GM12878 (cell line): ENCODE results near the gene C1orf53. TPM values are rescaled to one million over a fixed set of nuclear protein-coding genes. Genes with fewer than 3 reads are reported as not detected.

Experiments
- ATAC-seq: fragments of 200-7000 bp; cut with Tn5 transposase; 3 replicates; pipeline ENCODE4 v1.9.1; 2020; ENCODE audit warnings: mild to moderate bottlenecking, moderate library complexity
- BruUV-seq: library from RNA; stranded (reverse); fragments of 400-500 nt; replicated peaks from 2 replicates; lab custom pipeline; 2021; lab: Mats Ljungman, UMichigan
- CTCF ChIA-PET: fragments of 300-600 bp; sonication (Branson Sonifier 250); formaldehyde crosslinking; extraction: SDS; loops from one replicate; lab custom pipeline; 2021; ENCODE audit warnings: inconsistent platforms; lab: Yijun Ruan, JAX
- POLR2A ChIA-PET: fragments of 350-600 bp; formaldehyde crosslinking; extraction: SDS; loops from one replicate; lab custom pipeline; 2021; ENCODE audit warnings: inconsistent platforms; lab: Charles Lee
- RAD21 ChIA-PET: fragments of 300-600 bp; sonication (Branson Sonifier 250); formaldehyde crosslinking; loops from one replicate; lab custom pipeline; 2023; ENCODE audit warnings: antibody characterized with exemption; ENCODE audit not compliant: unreplicated experiment; lab: Charles Lee
- SMC1A ChIA-PET: fragments of 300-600 bp; sonication (Branson Sonifier 250); formaldehyde crosslinking; loops from one replicate; lab custom pipeline; 2023; ENCODE audit not compliant: unreplicated experiment, uncharacterized antibody; lab: Charles Lee
- DNase-seq: peaks from one replicate; pipeline ENCODE4 v3.0.0-alpha.2; 2011; ENCODE audit warnings: low read depth, low spot score
- FAIRE-seq: peaks from 3 replicates; lab custom pipeline; 2011; peaks lifted over from hg19 to GRCh38; lab: Jason Lieb, UNC
- H2AFZ ChIP-seq: 2 replicates; pipeline ENCODE4 v1.6.0; 2011; ENCODE audit warnings: low read depth, low read length, control low read depth; ENCODE audit not compliant: control insufficient read depth
- H3K27ac ChIP-seq: 2 replicates; pipeline ENCODE4 v1.5.1; 2011; ENCODE audit warnings: control low read depth; ENCODE audit not compliant: control insufficient read depth, insufficient read depth
- H3K27me3 ChIP-seq, 2 experiments: replicated peaks in 1 of 2; 2 replicates each; pipeline versions ENCODE4 v1.6.0 to v1.6.1; 2011; ENCODE audit warnings: low read length in 1 of 2; ENCODE audit not compliant: control insufficient read depth in 2 of 2, insufficient read depth in 2 of 2
- H3K36me3 ChIP-seq, 2 experiments: 2 replicates each; pipeline ENCODE4 v1.5.1; 2011; ENCODE audit warnings: low read length in 1 of 2; ENCODE audit not compliant: control insufficient read depth in 2 of 2, insufficient read depth in 2 of 2
- H3K4me1 ChIP-seq: 2 replicates; pipeline ENCODE4 v1.6.1; 2011; ENCODE audit warnings: mild to moderate bottlenecking, low read length, moderate library complexity, mixed read lengths; ENCODE audit not compliant: control insufficient read depth, insufficient read depth
- H3K4me2 ChIP-seq: 2 replicates; pipeline ENCODE4 v1.6.0; 2011; ENCODE audit warnings: control low read depth; ENCODE audit not compliant: control insufficient read depth, insufficient read depth
- H3K4me3 ChIP-seq: fragments of 200-600 bp; sonication (generic); 2 replicates; pipeline ENCODE4 v1.5.1; 2016
- H3K79me2 ChIP-seq: 2 replicates; pipeline ENCODE4 v1.6.0; 2011; ENCODE audit warnings: low read length; ENCODE audit not compliant: control insufficient read depth, insufficient read depth
- H3K9ac ChIP-seq: 2 replicates; pipeline ENCODE4 v1.8.0; 2011; ENCODE audit warnings: low read length, control low read depth, mixed read lengths; ENCODE audit not compliant: control insufficient read depth, insufficient read depth
- H3K9me3 ChIP-seq: replicated peaks from 3 replicates; pipeline ENCODE4 v1.5.1; 2011; ENCODE audit warnings: mild to moderate bottlenecking, low read length; ENCODE audit not compliant: control insufficient read depth, insufficient read depth
- H4K20me1 ChIP-seq: 2 replicates; pipeline ENCODE4 v1.6.0; 2011; ENCODE audit not compliant: control insufficient read depth, insufficient read depth
- BHLHE40 ChIP-seq, 2 experiments: fragments of 450-650 bp in 1 of 2; IDR thresholded peaks; 2 replicates each; pipeline ENCODE4 v1.6.1; 2011 to 2017; ENCODE audit warnings: low read depth in 2 of 2, borderline replicate concordance in 1 of 2, improper control_type of control experiment in 1 of 2, low read length in 1 of 2, mild to moderate bottlenecking in 1 of 2
- CBFB ChIP-seq: IDR thresholded peaks from 2 replicates; pipeline ENCODE4 v1.6.1; 2016; ENCODE audit warnings: antibody characterized with exemption, low read depth
- EZH2 ChIP-seq: IDR thresholded peaks from 2 replicates; pipeline ENCODE4 v1.6.1; 2012; ENCODE audit warnings: low read depth, mild to moderate bottlenecking, control low read depth, inconsistent platforms, low read length, borderline replicate concordance; ENCODE audit not compliant: control insufficient read depth
- FOS ChIP-seq: IDR thresholded peaks from 3 replicates; pipeline ENCODE4 v1.6.1; 2011; ENCODE audit warnings: borderline replicate concordance; ENCODE audit not compliant: insufficient read length; ENCODE audit errors: extremely low read depth
- NR2C2 ChIP-seq: IDR thresholded peaks from 2 replicates; pipeline ENCODE4 v1.6.1; 2011; ENCODE audit warnings: borderline replicate concordance, low read depth; ENCODE audit not compliant: control insufficient read depth, insufficient read length
- SUZ12 ChIP-seq: fragments of 200-600 bp; sonication (generic); IDR thresholded peaks from one replicate; pipeline ENCODE4 v1.6.1; 2018; ENCODE audit warnings: antibody characterized with exemption, mild to moderate bottlenecking; ENCODE audit not compliant: unreplicated experiment
- ZBED1 ChIP-seq: IDR thresholded peaks from 2 replicates; pipeline ENCODE4 v1.6.1; 2016; ENCODE audit warnings: borderline replicate concordance
- WGBS: methylation state at CpG from one replicate; pipeline ENCODE4 v1.1.6; 2016; ENCODE audit warnings: low lambda C conversion rate; ENCODE audit not compliant: insufficient replicate concordance, insufficient coverage; ENCODE audit errors: missing lambda C conversion rate; 5-methylcytosine and 5-hydroxymethylcytosine counted together
- in situ Hi-C: fragments of 300-500 bp; cut with MboI; formaldehyde crosslinking; loops from 9 replicates; pipeline ENCODE4 v1.14.3; 2018; ENCODE audit warnings: mixed read lengths
- intact Hi-C: fragments of 100-400 bp; cut with micrococcal nuclease; formaldehyde crosslinking; loops from one replicate; pipeline ENCODE4 v1.14.2; 2022; ENCODE audit not compliant: unreplicated experiment
- polyA plus RNA-seq, 11 experiments: library from polyadenylated mRNA; depleted of rRNA in 4 of 11; unstranded in 6 of 11; stranded (reverse) in 5 of 11; fragments of >200 nt; fragmentation: Nextera tagmentation in 4 of 11; fragmentation: Illumina TruSeq in 1 of 11; extraction: Ambion mirVana in 4 of 11; extraction: Trizol in 1 of 11; gene quantifications; 1 replicate in 1 of 11; 2 replicates in 10 of 11; pipeline versions ENCODE4 v1.2.1 to v1.2.3, GENCODE V29; 2011 to 2016; ENCODE audit warnings: inconsistent platforms in 2 of 11, missing spikeins in 2 of 11, low read depth in 1 of 11
- total RNA-seq, 4 experiments: library from RNA; depleted of rRNA in 3 of 4; stranded (reverse); fragments of >200 nt in 3 of 4; fragmentation: Illumina TruSeq in 1 of 4; extraction: Trizol in 1 of 4; gene quantifications; 2 replicates each; pipeline versions ENCODE4 v1.2.1 to v1.2.3, GENCODE V29; 2013 to 2021
- TF ChIP-seq, protein P1 (sequence below): fragments of 450-650 bp; IDR thresholded peaks from 2 replicates; pipeline ENCODE4 v1.6.1; 2017; ENCODE audit warnings: mild to moderate bottlenecking, low read depth, inconsistent platforms; ENCODE audit not compliant: poor library complexity, severe bottlenecking

The C1orf53 gene
- total and polyA plus RNA-seq, 10 of the 15 experiments (the other 5 are each of a cell fraction or from before 2014, with no cell fraction given) = 0.31 to 5.4 (median 0.59) TPM

DNA sequence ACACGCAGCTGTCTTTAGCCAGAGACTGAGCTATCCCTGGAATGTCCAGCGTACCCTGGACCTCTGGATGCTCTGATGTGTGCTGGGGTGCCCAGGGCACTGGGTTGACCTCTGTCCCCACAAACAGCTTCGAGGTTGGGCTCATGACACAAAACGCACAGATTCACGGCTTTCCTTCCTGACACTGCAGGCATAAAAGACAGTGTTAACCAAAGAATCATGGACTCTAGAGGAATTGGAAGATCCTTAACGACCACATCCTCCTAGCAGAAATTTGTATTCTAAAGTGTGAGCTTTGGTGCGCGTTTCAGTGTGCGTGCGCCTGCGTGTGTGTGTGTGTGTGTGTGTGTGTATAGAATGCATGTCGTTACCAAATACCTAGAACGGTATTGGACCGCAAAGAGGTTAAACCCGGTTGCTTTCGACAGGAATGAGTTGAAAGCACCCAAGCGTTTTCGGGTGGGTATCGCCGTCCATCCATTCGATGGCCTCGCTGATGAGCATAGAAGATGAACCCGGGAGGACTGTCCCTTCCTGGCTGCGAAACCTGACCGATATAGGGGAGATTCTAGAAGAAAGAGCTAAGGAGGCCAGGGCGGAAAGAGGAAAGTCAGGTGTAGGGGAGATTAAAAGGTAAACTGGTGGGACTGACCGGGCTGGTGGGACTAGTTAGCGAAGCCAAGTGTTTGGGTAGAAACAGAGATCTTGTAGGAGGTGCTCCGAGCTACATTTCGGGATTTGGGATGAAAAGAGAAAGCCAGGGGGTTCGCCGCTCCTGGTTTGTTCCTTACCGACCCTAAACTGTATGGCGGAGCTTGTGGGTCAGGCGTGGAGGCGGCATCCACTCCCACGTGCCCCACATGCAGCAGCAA lies 7.9 kb downstream of the C1orf53 start:
- TF ChIP-seq BHLHE40 (IDR thresholded peaks at IDR 0.05; ENCODE audit: borderline replicate concordance in 1 of 2, low read depth in 2 of 2, low read length in 1 of 2) (no peak), FOS (no peak), CBFB (no peak), ZBED1 (no peak), NR2C2 (no peak), EZH2 (no peak), SUZ12 (peak; percentile 37)
- TF ChIP-seq, protein P1, sequence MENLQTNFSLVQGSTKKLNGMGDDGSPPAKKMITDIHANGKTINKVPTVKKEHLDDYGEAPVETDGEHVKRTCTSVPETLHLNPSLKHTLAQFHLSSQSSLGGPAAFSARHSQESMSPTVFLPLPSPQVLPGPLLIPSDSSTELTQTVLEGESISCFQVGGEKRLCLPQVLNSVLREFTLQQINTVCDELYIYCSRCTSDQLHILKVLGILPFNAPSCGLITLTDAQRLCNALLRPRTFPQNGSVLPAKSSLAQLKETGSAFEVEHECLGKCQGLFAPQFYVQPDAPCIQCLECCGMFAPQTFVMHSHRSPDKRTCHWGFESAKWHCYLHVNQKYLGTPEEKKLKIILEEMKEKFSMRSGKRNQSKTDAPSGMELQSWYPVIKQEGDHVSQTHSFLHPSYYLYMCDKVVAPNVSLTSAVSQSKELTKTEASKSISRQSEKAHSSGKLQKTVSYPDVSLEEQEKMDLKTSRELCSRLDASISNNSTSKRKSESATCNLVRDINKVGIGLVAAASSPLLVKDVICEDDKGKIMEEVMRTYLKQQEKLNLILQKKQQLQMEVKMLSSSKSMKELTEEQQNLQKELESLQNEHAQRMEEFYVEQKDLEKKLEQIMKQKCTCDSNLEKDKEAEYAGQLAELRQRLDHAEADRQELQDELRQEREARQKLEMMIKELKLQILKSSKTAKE = no peak
- ATAC-seq (no peak), FAIRE-seq (no peak), DNase-seq (no peak)
- ChIA-PET SMC1A (no interaction called here), CTCF (no interaction called here), RAD21 (no interaction called here), POLR2A (interaction anchor here (0.5 to 0.6 kb wide), 2 partner anchors 372 to 1055 kb away, joined by 4 to 6 read pairs; no protein-coding TSS in a partner anchor)
- no peak overlapping the region for H2AFZ ChIP-seq
- peaks cover 19 to 51% of the 10 kb centered on the region in 2 experiments for H3K27me3 ChIP-seq
- no peaks in the 10 kb centered on the region for H3K79me2 ChIP-seq
- H3K4me2 ChIP-seq = no peak overlapping the region
- H3K36me3 ChIP-seq = no peaks in the 10 kb centered on the region
- intact Hi-C loops = no loop called here
- H3K4me3 ChIP-seq = no peak overlapping the region
- in situ Hi-C loops = loop anchor here (25.0 kb wide), 1 partner anchor 777 kb away; no protein-coding TSS in a partner anchor
- no peaks in the 10 kb centered on the region for H4K20me1 ChIP-seq
- H3K9me3 ChIP-seq = no peaks in the 10 kb centered on the region
- H3K4me1 ChIP-seq = no peaks in the 10 kb centered on the region
- 44% methylated on average over 37 of the region's 37 CpGs for WGBS
- H3K9ac ChIP-seq = no peak overlapping the region
- no TSS peak for BruUV-seq
- no peak overlapping the region for H3K27ac ChIP-seq
